Glutamatergic neuron (in vitro differentiated cells): ENCODE results near the gene CABP4. TPM values are rescaled to one million over a fixed set of nuclear protein-coding genes. Genes with fewer than 3 reads are reported as not detected.

Experiments used
- DNase-seq: peaks from one replicate; pipeline ENCODE4 v3.0.0; 2022
- H3K27ac Mint-ChIP-seq: one replicate; pipeline ENCODE4 v1.8.0; 2020; ENCODE audit warnings: mild to moderate bottlenecking, mixed read lengths, inconsistent platforms; ENCODE audit not compliant: unreplicated experiment
- H3K27me3 Mint-ChIP-seq: one replicate; pipeline ENCODE4 v1.8.0; 2020; ENCODE audit warnings: mild to moderate bottlenecking, moderate library complexity, mixed read lengths, inconsistent platforms; ENCODE audit not compliant: unreplicated experiment
- H3K36me3 Mint-ChIP-seq: one replicate; pipeline ENCODE4 v1.8.0; 2020; ENCODE audit warnings: mild to moderate bottlenecking, mixed read lengths, inconsistent platforms; ENCODE audit not compliant: unreplicated experiment
- H3K4me1 Mint-ChIP-seq: one replicate; pipeline ENCODE4 v1.8.0; 2020; ENCODE audit warnings: mild to moderate bottlenecking, low read depth, mixed read lengths, inconsistent platforms; ENCODE audit not compliant: unreplicated experiment
- H3K4me3 Mint-ChIP-seq: one replicate; pipeline ENCODE4 v1.8.0; 2020; ENCODE audit warnings: mild to moderate bottlenecking, mixed read lengths, inconsistent platforms; ENCODE audit not compliant: unreplicated experiment
- H3K9me3 Mint-ChIP-seq: one replicate; pipeline ENCODE4 v1.8.0; 2020; ENCODE audit warnings: mild to moderate bottlenecking, moderate library complexity, mixed read lengths, inconsistent platforms; ENCODE audit not compliant: unreplicated experiment
- total RNA-seq: library from RNA; stranded (reverse); fragmentation: NEBNext Ultra II Directional; extraction: Animal tissue kit (Norgen Biotek cat#: 25700); gene quantifications from one replicate; pipeline ENCODE4 v1.2.1, GENCODE V29; 2021; ENCODE audit not compliant: unreplicated experiment
- TF ChIP-seq, protein P1 (sequence below): fragments of 200-600 bp; sonication (generic); IDR thresholded peaks from one replicate; pipeline ENCODE4 v1.5.0; 2021; ENCODE audit not compliant: partially characterized antibody, unreplicated experiment

The CABP4 gene
- total RNA-seq, 1 donor from 2014 or later: not detected

DNA sequence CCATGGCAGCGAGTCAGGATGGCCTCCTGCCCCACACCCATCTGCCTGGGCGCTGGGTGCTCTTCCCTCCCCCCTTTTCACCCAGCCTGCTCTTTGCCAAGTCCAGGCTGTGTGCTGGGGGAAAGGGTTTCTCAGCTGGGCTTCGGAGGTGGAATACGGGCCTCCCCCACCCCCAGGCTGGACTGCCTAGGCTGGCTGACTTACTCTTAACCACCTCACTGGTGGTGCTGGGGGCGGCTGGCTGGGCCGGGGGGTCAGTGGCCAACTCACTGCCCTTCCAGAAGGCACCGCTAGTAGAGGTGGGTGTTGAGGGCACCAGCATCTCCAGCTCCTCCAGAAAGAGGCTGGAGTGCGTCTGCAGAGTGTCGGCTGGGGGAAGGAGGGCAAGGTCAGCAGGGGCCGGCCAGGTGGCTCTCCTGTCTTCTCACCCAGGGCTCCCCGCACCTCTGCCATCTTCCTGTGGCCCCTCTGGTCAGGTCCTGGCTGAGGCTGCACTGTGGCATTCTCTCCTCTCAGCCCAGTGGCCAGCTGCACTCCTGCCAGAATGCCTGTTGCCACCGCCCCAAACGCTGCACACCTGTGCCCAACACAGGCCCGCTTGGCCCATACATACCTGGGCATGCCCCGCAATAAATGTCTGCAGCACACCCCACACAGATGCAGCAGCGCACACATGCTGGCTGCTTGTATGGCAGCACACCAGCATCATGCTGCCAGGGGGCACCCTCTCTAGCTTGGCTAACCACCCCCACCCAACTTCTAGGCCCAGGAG is 40.3 kb downstream of the CABP4 start:
- H3K27me3 Mint-ChIP-seq: no peaks in the 10 kb centered on the region
- H3K4me1 Mint-ChIP-seq: no peaks in the 10 kb centered on the region
- H3K27ac Mint-ChIP-seq: no peak overlapping the region
- TF ChIP-seq, protein P1, sequence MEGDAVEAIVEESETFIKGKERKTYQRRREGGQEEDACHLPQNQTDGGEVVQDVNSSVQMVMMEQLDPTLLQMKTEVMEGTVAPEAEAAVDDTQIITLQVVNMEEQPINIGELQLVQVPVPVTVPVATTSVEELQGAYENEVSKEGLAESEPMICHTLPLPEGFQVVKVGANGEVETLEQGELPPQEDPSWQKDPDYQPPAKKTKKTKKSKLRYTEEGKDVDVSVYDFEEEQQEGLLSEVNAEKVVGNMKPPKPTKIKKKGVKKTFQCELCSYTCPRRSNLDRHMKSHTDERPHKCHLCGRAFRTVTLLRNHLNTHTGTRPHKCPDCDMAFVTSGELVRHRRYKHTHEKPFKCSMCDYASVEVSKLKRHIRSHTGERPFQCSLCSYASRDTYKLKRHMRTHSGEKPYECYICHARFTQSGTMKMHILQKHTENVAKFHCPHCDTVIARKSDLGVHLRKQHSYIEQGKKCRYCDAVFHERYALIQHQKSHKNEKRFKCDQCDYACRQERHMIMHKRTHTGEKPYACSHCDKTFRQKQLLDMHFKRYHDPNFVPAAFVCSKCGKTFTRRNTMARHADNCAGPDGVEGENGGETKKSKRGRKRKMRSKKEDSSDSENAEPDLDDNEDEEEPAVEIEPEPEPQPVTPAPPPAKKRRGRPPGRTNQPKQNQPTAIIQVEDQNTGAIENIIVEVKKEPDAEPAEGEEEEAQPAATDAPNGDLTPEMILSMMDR: no peak
- H3K36me3 Mint-ChIP-seq: no peaks in the 10 kb centered on the region
- H3K4me3 Mint-ChIP-seq: no peak overlapping the region
- no peak for DNase-seq
- no peaks in the 10 kb centered on the region for H3K9me3 Mint-ChIP-seq

DNA sequence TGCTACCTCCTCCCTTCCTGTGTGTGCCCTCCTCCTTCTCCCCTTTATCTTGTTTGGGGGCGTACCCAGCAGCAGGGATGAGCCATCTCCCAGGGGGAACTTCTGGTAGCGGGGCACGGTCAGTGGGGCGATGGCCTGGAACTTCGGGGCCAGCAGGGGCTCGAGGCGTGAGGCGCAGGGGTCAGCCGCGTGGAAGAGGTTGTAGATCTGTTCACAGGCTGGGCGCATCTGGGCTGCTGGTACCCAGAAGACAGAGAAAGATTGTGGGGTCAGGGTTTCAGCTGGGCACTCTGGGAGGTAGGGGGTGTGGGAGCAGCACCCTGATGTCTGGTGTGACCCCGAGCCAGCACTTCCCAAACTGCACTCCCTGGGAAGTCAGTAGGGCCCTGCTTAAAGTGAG is 41.0 kb downstream of the CABP4 start:
- no peaks in the 10 kb centered on the region for H3K9me3 Mint-ChIP-seq
- peaks cover 4% of the 10 kb centered on the region for H3K27me3 Mint-ChIP-seq
- no peaks in the 10 kb centered on the region for H3K4me1 Mint-ChIP-seq

DNA sequence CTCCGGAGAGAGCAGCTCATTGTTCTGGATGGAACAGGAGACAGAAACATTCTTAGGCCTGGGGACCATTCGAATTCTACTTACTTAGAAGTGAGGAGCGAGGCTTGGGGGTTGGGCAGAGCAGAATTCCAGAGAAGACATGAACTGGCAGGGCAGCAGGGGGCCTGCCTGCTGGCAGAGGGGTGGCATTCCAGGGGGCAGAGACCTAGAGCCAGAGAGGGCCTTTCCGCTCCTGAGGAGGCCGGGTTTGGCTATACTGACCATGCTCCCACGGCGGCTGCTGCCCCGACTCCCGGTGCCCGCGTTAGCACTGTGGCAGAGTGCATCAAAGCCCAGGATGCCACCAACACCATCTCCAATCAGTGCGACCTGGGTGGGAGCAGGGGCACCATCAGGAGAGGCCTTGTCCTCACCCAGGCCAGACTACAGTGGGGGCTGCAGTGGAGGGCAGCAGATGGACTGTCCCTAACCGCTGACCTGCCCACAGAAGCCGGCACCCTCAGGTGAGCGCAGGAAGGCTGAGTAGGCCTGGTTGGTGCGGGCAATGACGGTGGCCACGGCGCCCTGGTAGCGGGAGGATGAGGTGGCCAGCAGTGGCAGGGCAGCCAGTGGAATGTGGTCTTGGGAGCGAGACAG is 42.6 kb downstream of the CABP4 start:
- H3K27ac Mint-ChIP-seq: no peak overlapping the region
- no peak overlapping the region for H3K4me3 Mint-ChIP-seq
- no peaks in the 10 kb centered on the region for H3K9me3 Mint-ChIP-seq
- H3K4me1 Mint-ChIP-seq: peaks cover under 1% of the 10 kb centered on the region
- peaks cover 4% of the 10 kb centered on the region for H3K27me3 Mint-ChIP-seq
- no peak for DNase-seq
- H3K36me3 Mint-ChIP-seq: no peaks in the 10 kb centered on the region
- TF ChIP-seq, protein P1: no peak

More for the DNA sequence above, 41.0 kb downstream of the CABP4 start:
- no peak for DNase-seq
- no peaks in the 10 kb centered on the region for H3K36me3 Mint-ChIP-seq
- H3K27ac Mint-ChIP-seq: no peak overlapping the region
- no peak overlapping the region for H3K4me3 Mint-ChIP-seq
- TF ChIP-seq, protein P1: no peak

DNA sequence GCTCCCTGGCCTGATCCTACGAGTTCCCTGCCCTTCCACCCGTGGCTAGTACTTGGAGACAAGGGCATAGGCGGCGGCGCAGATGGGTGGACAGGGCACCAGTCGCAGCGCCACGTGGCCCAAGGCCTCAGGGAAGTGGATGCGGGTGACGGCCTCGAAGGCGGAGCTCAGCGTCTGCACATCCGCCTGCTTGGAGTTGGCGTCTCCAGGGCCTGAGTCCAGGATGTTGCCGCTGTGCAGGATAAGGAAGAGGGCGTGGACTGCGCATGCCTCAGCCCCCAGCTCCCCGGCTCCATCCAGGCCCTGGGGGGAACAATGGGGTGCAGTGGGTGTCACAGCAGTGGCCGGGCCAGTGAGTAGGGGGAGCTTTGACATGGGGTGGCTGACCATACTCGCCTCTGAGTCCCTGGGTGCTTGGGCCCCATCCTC is 43.4 kb downstream of the CABP4 start:
- no peak overlapping the region for H3K27ac Mint-ChIP-seq
- peaks cover 7% of the 10 kb centered on the region for H3K27me3 Mint-ChIP-seq
- H3K9me3 Mint-ChIP-seq: peaks cover 3% of the 10 kb centered on the region
- no peak overlapping the region for H3K4me3 Mint-ChIP-seq
- no peaks in the 10 kb centered on the region for H3K36me3 Mint-ChIP-seq
- H3K4me1 Mint-ChIP-seq: peaks cover 4% of the 10 kb centered on the region
- TF ChIP-seq, protein P1: no peak
- DNase-seq: no peak

DNA sequence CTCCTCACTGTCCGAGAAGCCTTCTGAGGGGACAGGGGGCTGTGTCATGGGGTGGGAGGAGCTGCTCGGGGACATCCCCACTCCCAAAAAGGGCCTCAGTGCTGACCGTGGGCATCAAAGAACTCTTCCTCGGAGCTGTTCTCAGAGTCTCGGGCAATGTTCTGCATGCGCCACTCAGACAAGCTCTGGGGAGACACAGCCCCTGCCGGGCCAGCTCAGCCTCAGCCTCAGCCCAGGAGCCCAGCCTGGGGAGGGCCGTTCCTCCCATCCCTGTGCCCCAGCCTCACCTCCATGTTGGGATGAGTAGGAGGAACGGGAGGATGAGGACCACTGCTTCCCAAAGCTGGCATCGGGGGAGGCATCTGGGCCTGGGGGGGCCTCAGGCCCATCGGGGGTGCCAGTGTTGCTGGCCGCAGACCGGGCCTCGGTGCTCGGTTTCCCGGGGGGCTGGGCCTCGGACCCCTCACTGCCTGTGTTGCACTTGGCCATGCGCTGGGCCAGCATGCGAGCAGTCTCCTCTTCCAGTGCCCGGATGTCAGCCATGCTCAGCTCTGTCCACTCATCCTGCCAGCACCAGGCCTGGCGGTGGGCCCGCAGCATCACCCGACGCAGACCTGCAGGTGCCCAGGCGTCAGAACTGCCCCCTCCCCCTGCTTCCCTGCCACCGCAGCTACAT is 44.8 kb downstream of the CABP4 start:
- H3K27me3 Mint-ChIP-seq: peaks cover 7% of the 10 kb centered on the region
- peaks cover 4% of the 10 kb centered on the region for H3K4me1 Mint-ChIP-seq
- DNase-seq: no peak
- H3K4me3 Mint-ChIP-seq: no peak overlapping the region
- no peaks in the 10 kb centered on the region for H3K36me3 Mint-ChIP-seq
- H3K27ac Mint-ChIP-seq: no peak overlapping the region
- TF ChIP-seq, protein P1: no peak
- H3K9me3 Mint-ChIP-seq: peaks cover 3% of the 10 kb centered on the region
